Mammary epithelial cell (primary cell): ENCODE results near the gene SPATC1L.

Experiments used
- EZH2 ChIP-seq: IDR thresholded peaks from 2 replicates; pipeline ENCODE4 v1.6.1; 2012; ENCODE audit warnings: low read length, inconsistent platforms, borderline replicate concordance
- TF ChIP-seq, protein P1 (sequence below), 2 donors: IDR thresholded peaks in 1 of 2; conservative IDR thresholded peaks in 1 of 2; 2 replicates each; pipeline ENCODE4 v1.5.1; 2011 to 2012; ENCODE audit warnings: inconsistent platforms in 2 of 2, low read length in 2 of 2, mild to moderate bottlenecking in 2 of 2, control low read depth in 1 of 2, low read depth in 1 of 2; ENCODE audit not compliant: insufficient read depth in 1 of 2; ENCODE audit errors: extremely low read depth in 1 of 2

DNA sequence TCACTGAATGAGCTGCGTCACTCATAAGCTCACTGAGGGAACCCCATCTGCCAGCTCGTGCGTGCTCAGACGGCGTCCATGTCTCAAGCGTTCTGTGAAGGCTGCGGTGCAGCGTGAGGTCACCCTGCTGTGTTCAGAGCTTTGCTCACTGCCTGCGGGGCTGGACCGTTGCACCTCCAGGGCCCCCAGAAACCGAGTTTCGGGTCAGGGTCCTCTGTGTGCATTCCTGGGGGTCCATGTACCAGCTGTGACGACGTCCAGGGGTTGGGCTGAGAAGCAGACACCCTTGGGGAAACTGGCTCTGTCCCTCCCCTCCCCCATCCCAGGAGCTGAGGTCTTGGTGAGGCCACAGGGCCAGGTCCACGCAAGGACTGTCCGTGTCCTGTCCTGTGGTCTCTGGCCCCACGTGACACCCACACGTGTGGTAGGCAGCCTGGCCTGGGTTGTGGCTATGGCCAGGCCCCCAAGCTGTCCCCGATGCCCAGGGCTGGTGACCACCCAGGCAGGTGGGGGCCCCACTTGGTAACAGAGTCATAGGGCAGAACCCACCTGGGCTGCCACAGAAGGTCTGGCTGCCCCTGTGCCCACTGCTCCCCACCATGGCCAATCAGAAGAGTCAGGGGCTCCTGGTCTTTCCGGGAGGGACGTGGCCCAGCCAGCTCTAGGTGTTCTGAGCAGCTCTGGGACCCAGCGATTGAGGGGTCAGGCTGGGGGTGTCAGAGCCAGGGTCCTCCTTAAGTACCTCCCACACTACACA is 53.2 kb downstream of the SPATC1L start:
- TF ChIP-seq, protein P1, sequence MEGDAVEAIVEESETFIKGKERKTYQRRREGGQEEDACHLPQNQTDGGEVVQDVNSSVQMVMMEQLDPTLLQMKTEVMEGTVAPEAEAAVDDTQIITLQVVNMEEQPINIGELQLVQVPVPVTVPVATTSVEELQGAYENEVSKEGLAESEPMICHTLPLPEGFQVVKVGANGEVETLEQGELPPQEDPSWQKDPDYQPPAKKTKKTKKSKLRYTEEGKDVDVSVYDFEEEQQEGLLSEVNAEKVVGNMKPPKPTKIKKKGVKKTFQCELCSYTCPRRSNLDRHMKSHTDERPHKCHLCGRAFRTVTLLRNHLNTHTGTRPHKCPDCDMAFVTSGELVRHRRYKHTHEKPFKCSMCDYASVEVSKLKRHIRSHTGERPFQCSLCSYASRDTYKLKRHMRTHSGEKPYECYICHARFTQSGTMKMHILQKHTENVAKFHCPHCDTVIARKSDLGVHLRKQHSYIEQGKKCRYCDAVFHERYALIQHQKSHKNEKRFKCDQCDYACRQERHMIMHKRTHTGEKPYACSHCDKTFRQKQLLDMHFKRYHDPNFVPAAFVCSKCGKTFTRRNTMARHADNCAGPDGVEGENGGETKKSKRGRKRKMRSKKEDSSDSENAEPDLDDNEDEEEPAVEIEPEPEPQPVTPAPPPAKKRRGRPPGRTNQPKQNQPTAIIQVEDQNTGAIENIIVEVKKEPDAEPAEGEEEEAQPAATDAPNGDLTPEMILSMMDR (conservative IDR thresholded peaks at IDR 0.05 in 1 of 2, IDR thresholded peaks at IDR 0.05 in 1 of 2; ENCODE audit: extremely low read depth in 1 of 2, insufficient read depth in 1 of 2, low read depth in 1 of 2, low read length in 2 of 2): no peak
- TF ChIP-seq EZH2: no peak
